GM12878 (cell line): Measurements from ENCODE around the gene DNAH5. TPM values are rescaled to one million over a fixed set of nuclear protein-coding genes. Genes with fewer than 3 reads are reported as not detected.

Experiments used
- ATAC-seq: fragments of 200-7000 bp; cut with Tn5 transposase; 3 replicates; pipeline ENCODE4 v1.9.1; 2020; ENCODE audit warnings: mild to moderate bottlenecking, moderate library complexity
- BruUV-seq: library from RNA; stranded (reverse); fragments of 400-500 nt; replicated peaks from 2 replicates; lab custom pipeline; 2021; lab: Mats Ljungman, UMichigan
- CTCF ChIA-PET: fragments of 300-600 bp; sonication (Branson Sonifier 250); formaldehyde crosslinking; extraction: SDS; loops from one replicate; lab custom pipeline; 2021; ENCODE audit warnings: inconsistent platforms; lab: Yijun Ruan, JAX
- POLR2A ChIA-PET: fragments of 350-600 bp; formaldehyde crosslinking; extraction: SDS; loops from one replicate; lab custom pipeline; 2021; ENCODE audit warnings: inconsistent platforms; lab: Charles Lee
- RAD21 ChIA-PET: fragments of 300-600 bp; sonication (Branson Sonifier 250); formaldehyde crosslinking; loops from one replicate; lab custom pipeline; 2023; ENCODE audit warnings: antibody characterized with exemption; ENCODE audit not compliant: unreplicated experiment; lab: Charles Lee
- SMC1A ChIA-PET: fragments of 300-600 bp; sonication (Branson Sonifier 250); formaldehyde crosslinking; loops from one replicate; lab custom pipeline; 2023; ENCODE audit not compliant: unreplicated experiment, uncharacterized antibody; lab: Charles Lee
- DNase-seq: peaks from one replicate; pipeline ENCODE4 v3.0.0-alpha.2; 2011; ENCODE audit warnings: low read depth, low spot score
- FAIRE-seq: peaks from 3 replicates; lab custom pipeline; 2011; peaks lifted over from hg19 to GRCh38; lab: Jason Lieb, UNC
- H2AFZ ChIP-seq: 2 replicates; pipeline ENCODE4 v1.6.0; 2011; ENCODE audit warnings: low read depth, low read length, control low read depth; ENCODE audit not compliant: control insufficient read depth
- H3K27ac ChIP-seq: 2 replicates; pipeline ENCODE4 v1.5.1; 2011; ENCODE audit warnings: control low read depth; ENCODE audit not compliant: control insufficient read depth, insufficient read depth
- H3K27me3 ChIP-seq, 2 experiments: replicated peaks in 1 of 2; 2 replicates each; pipeline versions ENCODE4 v1.6.0 to v1.6.1; 2011; ENCODE audit warnings: low read length in 1 of 2; ENCODE audit not compliant: control insufficient read depth in 2 of 2, insufficient read depth in 2 of 2
- H3K36me3 ChIP-seq, 2 experiments: 2 replicates each; pipeline ENCODE4 v1.5.1; 2011; ENCODE audit warnings: low read length in 1 of 2; ENCODE audit not compliant: control insufficient read depth in 2 of 2, insufficient read depth in 2 of 2
- H3K4me1 ChIP-seq: 2 replicates; pipeline ENCODE4 v1.6.1; 2011; ENCODE audit warnings: mild to moderate bottlenecking, low read length, moderate library complexity, mixed read lengths; ENCODE audit not compliant: control insufficient read depth, insufficient read depth
- H3K4me2 ChIP-seq: 2 replicates; pipeline ENCODE4 v1.6.0; 2011; ENCODE audit warnings: control low read depth; ENCODE audit not compliant: control insufficient read depth, insufficient read depth
- H3K4me3 ChIP-seq: fragments of 200-600 bp; sonication (generic); 2 replicates; pipeline ENCODE4 v1.5.1; 2016
- H3K79me2 ChIP-seq: 2 replicates; pipeline ENCODE4 v1.6.0; 2011; ENCODE audit warnings: low read length; ENCODE audit not compliant: control insufficient read depth, insufficient read depth
- H3K9ac ChIP-seq: 2 replicates; pipeline ENCODE4 v1.8.0; 2011; ENCODE audit warnings: low read length, control low read depth, mixed read lengths; ENCODE audit not compliant: control insufficient read depth, insufficient read depth
- H3K9me3 ChIP-seq: replicated peaks from 3 replicates; pipeline ENCODE4 v1.5.1; 2011; ENCODE audit warnings: mild to moderate bottlenecking, low read length; ENCODE audit not compliant: control insufficient read depth, insufficient read depth
- H4K20me1 ChIP-seq: 2 replicates; pipeline ENCODE4 v1.6.0; 2011; ENCODE audit not compliant: control insufficient read depth, insufficient read depth
- CBFB ChIP-seq: IDR thresholded peaks from 2 replicates; pipeline ENCODE4 v1.6.1; 2016; ENCODE audit warnings: antibody characterized with exemption, low read depth
- EGR1 ChIP-seq, 2 experiments: IDR thresholded peaks; 1 replicate in 1 of 2; 2 replicates in 1 of 2; pipeline ENCODE4 v1.6.1; 2011 to 2012; ENCODE audit warnings: low read depth in 2 of 2, low read length in 2 of 2, borderline replicate concordance in 1 of 2, mild to moderate bottlenecking in 1 of 2, moderate library complexity in 1 of 2
- KDM1A ChIP-seq: fragments of 200-600 bp; sonication (generic); IDR thresholded peaks from 2 replicates; pipeline ENCODE4 v1.6.1; 2016; ENCODE audit warnings: borderline replicate concordance
- NR2C1 ChIP-seq: fragments of 450-650 bp; IDR thresholded peaks from 2 replicates; pipeline ENCODE4 v1.6.1; 2017; ENCODE audit warnings: antibody characterized with exemption, mild to moderate bottlenecking, moderate library complexity
- PKNOX1 ChIP-seq: fragments of 450-650 bp; IDR thresholded peaks from 2 replicates; pipeline ENCODE4 v1.6.1; 2016; ENCODE audit warnings: mild to moderate bottlenecking
- PML ChIP-seq: IDR thresholded peaks from 2 replicates; pipeline ENCODE4 v1.6.1; 2012; ENCODE audit warnings: low read length, inconsistent platforms
- REST ChIP-seq: IDR thresholded peaks from 2 replicates; pipeline ENCODE4 v1.6.1; 2012; ENCODE audit warnings: mild to moderate bottlenecking, low read depth, low read length
- SMARCA5 ChIP-seq: fragments of 450-650 bp; IDR thresholded peaks from 2 replicates; pipeline ENCODE4 v1.6.1; 2017; ENCODE audit warnings: mild to moderate bottlenecking
- SPI1 ChIP-seq: IDR thresholded peaks from 2 replicates; pipeline ENCODE4 v1.6.1; 2011; ENCODE audit warnings: low read depth, mild to moderate bottlenecking, low read length, moderate library complexity, borderline replicate concordance; ENCODE audit not compliant: insufficient read depth
- SREBF2 ChIP-seq: IDR thresholded peaks from 2 replicates; pipeline ENCODE4 v1.6.1; 2012; ENCODE audit warnings: mild to moderate bottlenecking, low read length
- SUZ12 ChIP-seq: fragments of 200-600 bp; sonication (generic); IDR thresholded peaks from one replicate; pipeline ENCODE4 v1.6.1; 2018; ENCODE audit warnings: antibody characterized with exemption, mild to moderate bottlenecking; ENCODE audit not compliant: unreplicated experiment
- ZNF274 ChIP-seq: IDR thresholded peaks from one replicate; pipeline ENCODE4 v1.8.0; 2011; ENCODE audit not compliant: insufficient read length, insufficient read depth
- WGBS: methylation state at CpG from one replicate; pipeline ENCODE4 v1.1.6; 2016; ENCODE audit warnings: low lambda C conversion rate; ENCODE audit not compliant: insufficient replicate concordance, insufficient coverage; ENCODE audit errors: missing lambda C conversion rate; 5-methylcytosine and 5-hydroxymethylcytosine counted together
- in situ Hi-C: fragments of 300-500 bp; cut with MboI; formaldehyde crosslinking; loops from 9 replicates; pipeline ENCODE4 v1.14.3; 2018; ENCODE audit warnings: mixed read lengths
- intact Hi-C: fragments of 100-400 bp; cut with micrococcal nuclease; formaldehyde crosslinking; loops from one replicate; pipeline ENCODE4 v1.14.2; 2022; ENCODE audit not compliant: unreplicated experiment
- polyA plus RNA-seq, 11 experiments: library from polyadenylated mRNA; depleted of rRNA in 4 of 11; unstranded in 6 of 11; stranded (reverse) in 5 of 11; fragments of >200 nt; fragmentation: Nextera tagmentation in 4 of 11; fragmentation: Illumina TruSeq in 1 of 11; extraction: Ambion mirVana in 4 of 11; extraction: Trizol in 1 of 11; gene quantifications; 1 replicate in 1 of 11; 2 replicates in 10 of 11; pipeline versions ENCODE4 v1.2.1 to v1.2.3, GENCODE V29; 2011 to 2016; ENCODE audit warnings: inconsistent platforms in 2 of 11, missing spikeins in 2 of 11, low read depth in 1 of 11
- total RNA-seq, 4 experiments: library from RNA; depleted of rRNA in 3 of 4; stranded (reverse); fragments of >200 nt in 3 of 4; fragmentation: Illumina TruSeq in 1 of 4; extraction: Trizol in 1 of 4; gene quantifications; 2 replicates each; pipeline versions ENCODE4 v1.2.1 to v1.2.3, GENCODE V29; 2013 to 2021

Gene DNAH5
- total and polyA plus RNA-seq, 10 of the 15 experiments (the other 5 are each of a cell fraction or from before 2014, with no cell fraction given) = under 0.01 to 0.30 (median 0.07) TPM; not detected in 7

GRCh38 chr5:13866792-13867191 lies 77.7 kb downstream of the DNAH5 start:
- H3K27ac ChIP-seq = no peak overlapping the region
- in situ Hi-C loops = no loop called here
- peak; percentile 91 for TF ChIP-seq REST
- TF ChIP-seq NR2C1 = no peak
- TF ChIP-seq, all 136 proteins: peak for 1
- intact Hi-C loops = no loop called here
- FAIRE-seq = no peak
- CTCF ChIA-PET = no interaction called here
- 26% methylated on average over 5 of the region's 5 CpGs for WGBS
- DNase-seq = no peak
- peak; percentile 29; the same call in 1 of the 3 replicates for ATAC-seq
- H3K4me2 ChIP-seq = no peak overlapping the region
- no peaks in the 10 kb centered on the region for H3K36me3 ChIP-seq
- H3K79me2 ChIP-seq = no peaks in the 10 kb centered on the region
- H2AFZ ChIP-seq = no peak overlapping the region
- no peaks in the 10 kb centered on the region for H3K9me3 ChIP-seq
- RAD21 ChIA-PET = no interaction called here
- no peaks in the 10 kb centered on the region for H3K27me3 ChIP-seq
- H3K9ac ChIP-seq = no peak overlapping the region
- H3K4me1 ChIP-seq = no peaks in the 10 kb centered on the region
- H4K20me1 ChIP-seq = no peaks in the 10 kb centered on the region
- POLR2A ChIA-PET = no interaction called here
- H3K4me3 ChIP-seq = no peak overlapping the region
- no TSS peak for BruUV-seq
- SMC1A ChIA-PET = interaction anchor here (1.1 kb wide), 1 partner anchor 10 kb away, joined by 3 read pairs; no protein-coding TSS in a partner anchor

GRCh38 chr5:13865312-13865711 lies 79.2 kb downstream of the DNAH5 start:
- FAIRE-seq (no peak), ATAC-seq (no peak), DNase-seq (no peak)
- no peak overlapping the region for H3K4me3 ChIP-seq
- in situ Hi-C loops (no loop called here), intact Hi-C loops (no loop called here)
- no TSS peak for BruUV-seq
- H3K9ac ChIP-seq = no peak overlapping the region
- no peak overlapping the region for H2AFZ ChIP-seq
- ChIA-PET CTCF (no interaction called here), RAD21 (interaction anchor here (0.7 kb wide), 1 partner anchor 1788 kb away, joined by 3 read pairs; no protein-coding TSS in a partner anchor), SMC1A (interaction anchor here (1.0 kb wide), 1 partner anchor 27 kb away, joined by 3 read pairs; no protein-coding TSS in a partner anchor), POLR2A (no interaction called here)
- H3K27ac ChIP-seq = no peak overlapping the region
- no peaks in the 10 kb centered on the region for H3K27me3 ChIP-seq
- H3K4me1 ChIP-seq = no peaks in the 10 kb centered on the region
- H3K36me3 ChIP-seq = no peaks in the 10 kb centered on the region
- no peaks in the 10 kb centered on the region for H3K9me3 ChIP-seq
- H3K4me2 ChIP-seq = no peak overlapping the region
- H4K20me1 ChIP-seq = no peaks in the 10 kb centered on the region
- H3K79me2 ChIP-seq = no peaks in the 10 kb centered on the region
- TF ChIP-seq KDM1A (no peak), CBFB (no peak), PKNOX1 (no peak), SREBF2 (no peak), SUZ12 (no peak), ZNF274 (no peak), SPI1 (no peak), EGR1 (IDR thresholded peaks at IDR 0.05; ENCODE audit: borderline replicate concordance in 1 of 2, low read depth in 2 of 2, low read length in 2 of 2) (no peak), PML (no peak), SMARCA5 (no peak)
